ENCODE measurements around the gene NTN4. TPM values are rescaled to one million over a fixed set of nuclear protein-coding genes. Genes with fewer than 3 reads are reported as not detected.

Gene NTN4
- polyA plus RNA-seq, 1 of the 3 experiments (the other 2 are of a cell fraction) = 0.08 TPM

- no peaks in the 10 kb centered on the region for H3K79me2 ChIP-seq (ENCODE audit: insufficient read depth)
- H3K9me2 ChIP-seq = no peaks in the 10 kb centered on the region
- TF ChIP-seq CHD2 (IDR thresholded peaks at IDR 0.05; ENCODE audit: low read length, partially characterized antibody) (no peak), EZH2phosphoT487 (IDR thresholded peaks at IDR 0.05; ENCODE audit: borderline replicate concordance, low read depth) (no peak), RCOR1 (IDR thresholded peaks at IDR 0.05; ENCODE audit: low read length) (no peak), PBX3 (IDR thresholded peaks at IDR 0.05) (no peak), USF2 (IDR thresholded peaks at IDR 0.05; ENCODE audit: borderline replicate concordance, low read depth, low read length) (no peak), JUND (IDR thresholded peaks at IDR 0.05) (no peak)
- H3K4me3 ChIP-seq (ENCODE audit: low read depth in 2 of 2, low read length in 1 of 2) = no peak overlapping the region
- CTCF ChIA-PET = interaction anchor here (1.0 kb wide), 1 partner anchor 304 kb away, joined by 3 read pairs; no protein-coding TSS in a partner anchor
- H3K9me3 ChIP-seq = no peaks in the 10 kb centered on the region
- H3K4me1 ChIP-seq (ENCODE audit: control insufficient read depth in 1 of 2, insufficient read depth in 2 of 2, low read depth in 1 of 2, low read length in 1 of 2) = no peaks in the 10 kb centered on the region
- no peak for DNase-seq
- POLR2A ChIA-PET = no interaction called here
- no peaks in the 10 kb centered on the region for H3F3A ChIP-seq (replicated peaks; ENCODE audit: insufficient read depth)
- no peaks in the 10 kb centered on the region for H4K20me1 ChIP-seq (ENCODE audit: insufficient read depth)
- H3K36me3 ChIP-seq (replicated peaks in 1 of 2; ENCODE audit: control insufficient read depth in 1 of 2, insufficient read depth in 2 of 2, low read length in 1 of 2) = no peaks in the 10 kb centered on the region
- 83% methylated on average over 2 of the region's 2 CpGs for WGBS (ENCODE audit: low lambda C conversion rate)
- no peak overlapping the region for H2AFZ ChIP-seq (ENCODE audit: low read depth)
- no peak overlapping the region for H3K27ac ChIP-seq (ENCODE audit: low read depth in 2 of 2, low read length in 1 of 2)
- no peaks in the 10 kb centered on the region for H3K27me3 ChIP-seq (ENCODE audit: insufficient read depth)
- H3K9ac ChIP-seq = no peak overlapping the region
- H3K4me2 ChIP-seq = no peak overlapping the region
Observed at GRCh38 chr12:95614390-95614982, 176.1 kb downstream of the NTN4 start.

GRCh38 chr12:95613021-95613420, 177.5 kb downstream of the NTN4 start:
- WGBS (ENCODE audit: low lambda C conversion rate) = 77% methylated on average over 7 of the region's 7 CpGs

More at GRCh38 chr12:95613021-95613420, 177.5 kb downstream of the NTN4 start:
- H3K27ac ChIP-seq (ENCODE audit: low read depth in 2 of 2, low read length in 1 of 2) = no peak overlapping the region
- no peak overlapping the region for H3K4me3 ChIP-seq (ENCODE audit: low read depth in 2 of 2, low read length in 1 of 2)
- H3K27me3 ChIP-seq (ENCODE audit: insufficient read depth) = no peaks in the 10 kb centered on the region
- H3K36me3 ChIP-seq (replicated peaks in 1 of 2; ENCODE audit: control insufficient read depth in 1 of 2, insufficient read depth in 2 of 2, low read length in 1 of 2) = no peaks in the 10 kb centered on the region
- no peaks in the 10 kb centered on the region for H3K79me2 ChIP-seq (ENCODE audit: insufficient read depth)
- H3K4me1 ChIP-seq (ENCODE audit: control insufficient read depth in 1 of 2, insufficient read depth in 2 of 2, low read depth in 1 of 2, low read length in 1 of 2) = no peaks in the 10 kb centered on the region
- H3K9me3 ChIP-seq = no peaks in the 10 kb centered on the region
- no peaks in the 10 kb centered on the region for H3K9me2 ChIP-seq
- H3F3A ChIP-seq (replicated peaks; ENCODE audit: insufficient read depth) = no peaks in the 10 kb centered on the region
- ChIA-PET POLR2A (no interaction called here), CTCF (interaction anchor here (1.1 kb wide), 1 partner anchor 10 kb away, joined by 4 read pairs; no protein-coding TSS in a partner anchor)
- H2AFZ ChIP-seq (ENCODE audit: low read depth) = no peak overlapping the region
- no peak overlapping the region for H3K9ac ChIP-seq
- TF ChIP-seq FOXJ3 (CRISPR knock-in tag; IDR thresholded peaks at IDR 0.05) = no peak
- no peak for TF ChIP-seq RCOR1 (IDR thresholded peaks at IDR 0.05; ENCODE audit: low read length)
- no peak for TF ChIP-seq YY1 (IDR thresholded peaks at IDR 0.05; ENCODE audit: low read depth)
- TF ChIP-seq NFIC (IDR thresholded peaks at IDR 0.05; ENCODE audit: borderline replicate concordance) = no peak
- TF ChIP-seq EZH2phosphoT487 (IDR thresholded peaks at IDR 0.05; ENCODE audit: borderline replicate concordance, low read depth) = no peak
- DNase-seq = no peak
- no peaks in the 10 kb centered on the region for H4K20me1 ChIP-seq (ENCODE audit: insufficient read depth)
- H3K4me2 ChIP-seq = no peak overlapping the region
